Endothelial cell of umbilical vein (primary cell): ENCODE results near the gene TAPBPL. TPM values are rescaled to one million over a fixed set of nuclear protein-coding genes. Genes with fewer than 3 reads are reported as not detected.
A peak's percentile ranks its signal among the peaks of the same experiment; 100 is the strongest.

ENCODE experiments used
- BruUV-seq: library from RNA; stranded (reverse); fragments of 400-500 nt; replicated peaks from 2 replicates; lab custom pipeline; 2021; lab: Mats Ljungman, UMichigan
- CTCF ChIA-PET: fragments of 300-600, 350-600 bp; sonication (Branson Sonifier 250); formaldehyde crosslinking; loops from one replicate; lab custom pipeline; 2021; ENCODE audit warnings: antibody characterized with exemption, inconsistent platforms; lab: Charles Lee
- POLR2A ChIA-PET: fragments of 300-600, 350-600 bp; sonication (Branson Sonifier 250); formaldehyde crosslinking; loops from one replicate; lab custom pipeline; 2021; ENCODE audit warnings: antibody characterized with exemption, inconsistent platforms; lab: Charles Lee
- DNase-seq: peaks from one replicate; pipeline ENCODE4 v3.0.0-alpha.2; 2011; ENCODE audit warnings: low read depth, low spot score
- FAIRE-seq: peaks from 2 replicates; lab custom pipeline; 2011; peaks lifted over from hg19 to GRCh38; lab: Jason Lieb, UNC
- H2AFZ ChIP-seq: 2 replicates; pipeline ENCODE4 v1.6.0; 2012; ENCODE audit warnings: low read depth, low read length, control low read depth, inconsistent platforms
- H3K27ac ChIP-seq: 2 replicates; pipeline ENCODE4 v1.5.1; 2011; ENCODE audit warnings: low read depth, mild to moderate bottlenecking, control low read depth, low read length, moderate library complexity; ENCODE audit not compliant: insufficient read depth
- H3K27me3 ChIP-seq, 2 experiments: 2 replicates each; pipeline versions ENCODE4 v1.6.0 to v1.6.1; 2011; ENCODE audit warnings: low read length in 2 of 2, mixed read lengths in 1 of 2; ENCODE audit not compliant: control insufficient read depth in 2 of 2, insufficient read depth in 2 of 2
- H3K36me3 ChIP-seq, 2 experiments: 2 replicates in 1 of 2; 3 replicates in 1 of 2; pipeline ENCODE4 v1.5.1; 2011; ENCODE audit warnings: low read length in 2 of 2, mild to moderate bottlenecking in 1 of 2, moderate library complexity in 1 of 2; ENCODE audit not compliant: control insufficient read depth in 2 of 2, insufficient read depth in 2 of 2; ENCODE audit errors: extremely low read depth in 1 of 2
- H3K4me1 ChIP-seq: 3 replicates; pipeline ENCODE4 v1.5.1; 2011; ENCODE audit warnings: mild to moderate bottlenecking, low read length; ENCODE audit not compliant: control insufficient read depth, insufficient read depth; ENCODE audit errors: extremely low read depth
- H3K4me2 ChIP-seq: 2 replicates; pipeline ENCODE4 v1.6.1; 2011; ENCODE audit warnings: low read length, control low read depth, mixed read lengths; ENCODE audit not compliant: insufficient read depth
- H3K4me3 ChIP-seq, 3 experiments: fragments of 200-600 bp in 1 of 3; sonication (generic), shearing (Covaris generic) in 1 of 3; replicated peaks in 1 of 3; 2 replicates each; pipeline ENCODE4 v1.5.1; 2011 to 2016; ENCODE audit warnings: control low read depth in 3 of 3, low read length in 3 of 3, mild to moderate bottlenecking in 2 of 3, inconsistent platforms in 1 of 3, low read depth in 1 of 3, moderate library complexity in 1 of 3; ENCODE audit not compliant: insufficient read depth in 1 of 3
- H3K79me2 ChIP-seq: 2 replicates; pipeline ENCODE4 v1.6.0; 2012; ENCODE audit warnings: low read length, inconsistent platforms; ENCODE audit not compliant: control insufficient read depth, insufficient read depth
- H3K9ac ChIP-seq: replicated peaks from 2 replicates; pipeline ENCODE3; 2011; ENCODE audit warnings: low read length, control low read depth; ENCODE audit not compliant: insufficient read depth; ENCODE audit errors: extremely low read depth
- H3K9me1 ChIP-seq: replicated peaks from 3 replicates; pipeline ENCODE4 v1.6.0; 2011; ENCODE audit warnings: mild to moderate bottlenecking, low read length; ENCODE audit not compliant: control insufficient read depth, insufficient read depth; ENCODE audit errors: extremely low read depth
- H3K9me3 ChIP-seq: replicated peaks from 2 replicates; pipeline ENCODE4 v1.5.1; 2012; ENCODE audit warnings: low read length, inconsistent platforms; ENCODE audit not compliant: control insufficient read depth, insufficient read depth
- H4K20me1 ChIP-seq: replicated peaks from 2 replicates; pipeline ENCODE3; 2011; ENCODE audit warnings: mild to moderate bottlenecking, low read length; ENCODE audit not compliant: control insufficient read depth, insufficient read depth; ENCODE audit errors: extremely low read depth
- CTCF ChIP-seq, 2 donors: IDR thresholded peaks; 1 replicate in 1 of 2; 2 replicates in 1 of 2; pipeline ENCODE4 v1.5.1; 2011; ENCODE audit warnings: low read length in 2 of 2, mild to moderate bottlenecking in 2 of 2, moderate library complexity in 2 of 2, control low read depth in 1 of 2, inconsistent platforms in 1 of 2, low read depth in 1 of 2; ENCODE audit not compliant: insufficient read depth in 1 of 2; ENCODE audit errors: extremely low read depth in 1 of 2
- MYC ChIP-seq: IDR thresholded peaks from one replicate; pipeline ENCODE4 v1.6.1; 2011; ENCODE audit warnings: mild to moderate bottlenecking, low read depth, low read length
- POLR2AphosphoS5 ChIP-seq: IDR thresholded peaks from 2 replicates; pipeline ENCODE4 v1.6.1; 2012; ENCODE audit warnings: low read depth, mild to moderate bottlenecking, control low read depth, low read length, moderate library complexity; ENCODE audit not compliant: insufficient read depth
- dilution Hi-C: fragments of 300-500 bp; cut with MboI; formaldehyde crosslinking; loops from one replicate; pipeline ENCODE4 v1.15.0; 2019; ENCODE audit warnings: low sequenced_read_pairs; ENCODE audit not compliant: extremely low pct_ligation_motif_present
- intact Hi-C: fragments of 100-400 bp; cut with micrococcal nuclease; formaldehyde crosslinking; loops from one replicate; pipeline ENCODE4 v1.10.0; 2022
- polyA plus RNA-seq, 4 experiments: library from polyadenylated mRNA; depleted of rRNA in 3 of 4; stranded (reverse) in 3 of 4; unstranded in 1 of 4; fragments of >200 nt; gene quantifications; 2 replicates each; pipeline versions ENCODE4 v1.2.1 to v1.2.3, GENCODE V29; 2011 to 2012; ENCODE audit warnings: missing spikeins in 1 of 4
- total RNA-seq: library from RNA; stranded (reverse); gene quantifications from 2 replicates; pipeline ENCODE4 v1.2.3, GENCODE V29; 2021
- TF ChIP-seq, protein P1 (sequence below): IDR thresholded peaks from 2 replicates; pipeline ENCODE4 v1.6.1; 2011; ENCODE audit not compliant: insufficient read depth, insufficient read length

TAPBPL gene
- total and polyA plus RNA-seq, 2 donors (not counting 3 experiments of a cell fraction or from before 2014, with no cell fraction given), result 11.7 to 28.6 TPM

DNA sequence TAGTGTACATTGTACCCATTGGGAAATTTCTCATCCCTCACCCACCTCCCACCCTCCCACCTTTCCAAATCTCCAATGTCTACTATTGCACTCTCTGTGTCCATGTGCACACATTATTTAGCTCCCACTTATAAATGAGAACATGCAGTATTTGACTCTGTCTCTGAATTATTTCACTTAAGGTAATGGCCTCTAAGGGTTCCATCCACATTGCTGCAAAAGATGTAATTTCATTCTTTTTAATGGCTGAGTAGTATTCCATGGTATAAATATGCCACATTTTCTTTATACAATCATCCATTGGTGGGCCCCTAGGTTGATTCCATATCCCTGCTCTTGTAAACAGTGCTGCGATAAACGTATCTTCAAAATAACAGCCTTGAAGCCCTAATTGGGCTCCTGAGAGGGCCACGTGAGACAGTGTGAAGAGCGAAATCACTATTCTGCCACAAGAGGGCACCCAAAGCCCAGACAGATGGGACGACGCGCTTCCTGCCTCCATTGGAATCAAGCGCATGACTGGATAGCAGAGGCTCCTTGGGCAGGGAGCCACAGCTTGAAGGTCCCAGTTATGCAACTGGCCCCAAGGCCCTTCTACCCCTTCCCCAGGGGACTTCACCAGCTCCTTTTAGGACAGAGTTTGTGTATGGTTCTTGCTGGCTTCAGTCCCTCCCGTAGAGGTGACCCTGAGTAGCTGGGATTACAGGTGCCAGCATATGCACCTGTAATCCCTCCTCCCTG, 28.4 kb upstream of the TAPBPL start:
- CTCF ChIA-PET, result interaction anchor here (0.7 to 7.8 kb wide), 25 partner anchors 9 to 190 kb away, joined by 3 to 147 read pairs (median 4); partner anchors contain the start of genes GAPDH, IFFO1, TAPBPL and VAMP1
- Histone ChIP-seq H3K4me2 (no peak overlapping the region), H2AFZ (peak overlapping the region; percentile 65), H3K9ac (no peak overlapping the region), H3K4me1 (no peaks in the 10 kb centered on the region), H3K79me2 (no peaks in the 10 kb centered on the region), H3K27me3 (no peaks in the 10 kb centered on the region), H4K20me1 (no peaks in the 10 kb centered on the region), H3K4me3 (no peak overlapping the region), H3K27ac (no peak overlapping the region), H3K36me3 (no peaks in the 10 kb centered on the region), H3K9me1 (no peaks in the 10 kb centered on the region), H3K9me3 (no peaks in the 10 kb centered on the region)
- POLR2A ChIA-PET, result interaction anchor here (1.1 kb wide), 1 partner anchor 47 kb away, joined by 7 read pairs; the partner anchor contains the start of gene VAMP1
- DNase-seq, result peak; percentile 92
- BruUV-seq, result no TSS peak
- dilution Hi-C loops, result no loop called here
- intact Hi-C loops, result loop anchor here (1.0 kb wide), 7 partner anchors 42 to 131 kb away; partner anchors contain the start of gene MRPL51
- TF ChIP-seq MYC, result peak; percentile 70
- TF ChIP-seq, protein P1, sequence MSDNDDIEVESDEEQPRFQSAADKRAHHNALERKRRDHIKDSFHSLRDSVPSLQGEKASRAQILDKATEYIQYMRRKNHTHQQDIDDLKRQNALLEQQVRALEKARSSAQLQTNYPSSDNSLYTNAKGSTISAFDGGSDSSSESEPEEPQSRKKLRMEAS, result peak; percentile 83
- no peak for TF ChIP-seq POLR2AphosphoS5
- TF ChIP-seq CTCF (IDR thresholded peaks at IDR 0.05; ENCODE audit: extremely low read depth in 1 of 2, insufficient read depth in 1 of 2, low read depth in 1 of 2, low read length in 2 of 2), result peak; percentile 72 to 84
- FAIRE-seq, result peak; percentile 96
